Stimulated activated CD4-positive, alpha-beta T cell treated with anti-CD3 and anti-CD28 coated beads, Interleukin-4, amount 100 ng/mL, for 48 hours (primary cell): ENCODE results near the gene FAM53B.
A peak's percentile ranks its signal among the peaks of the same experiment; 100 is the strongest.

Experiments used
- DNase-seq, 2 donors: peaks; one replicate each; pipeline ENCODE4 v3.0.0-alpha.2; 2020; ENCODE audit warnings: low read depth in 2 of 2

Gene FAM53B

GRCh38 chr10:124728071-124728829 is 15.9 kb downstream of the FAM53B start:
- DNase-seq, result no peak

- no peak for DNase-seq
Measured at GRCh38 chr10:124727361-124727960, 16.7 kb downstream of the FAM53B start.

DNA sequence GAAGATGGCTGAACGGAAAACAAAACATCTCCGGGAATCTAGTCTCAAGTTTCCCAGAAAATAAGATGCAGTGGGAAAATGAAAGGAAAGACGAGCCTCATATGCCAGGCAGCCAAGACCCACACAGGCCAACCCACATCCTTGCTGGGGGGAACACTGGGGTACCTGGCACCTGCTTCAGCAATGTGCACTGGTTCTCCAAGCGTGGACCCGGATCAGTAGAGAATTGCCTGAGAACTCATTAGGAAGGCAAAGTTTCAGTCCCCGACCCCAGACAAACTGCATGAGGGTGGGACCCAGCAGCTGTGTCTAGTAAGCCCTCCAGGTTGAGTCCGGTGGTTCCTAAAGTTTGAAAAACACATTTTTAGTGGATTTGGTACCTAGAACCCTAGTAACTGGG is 18.4 kb downstream of the FAM53B start:
- no peak for DNase-seq

DNA sequence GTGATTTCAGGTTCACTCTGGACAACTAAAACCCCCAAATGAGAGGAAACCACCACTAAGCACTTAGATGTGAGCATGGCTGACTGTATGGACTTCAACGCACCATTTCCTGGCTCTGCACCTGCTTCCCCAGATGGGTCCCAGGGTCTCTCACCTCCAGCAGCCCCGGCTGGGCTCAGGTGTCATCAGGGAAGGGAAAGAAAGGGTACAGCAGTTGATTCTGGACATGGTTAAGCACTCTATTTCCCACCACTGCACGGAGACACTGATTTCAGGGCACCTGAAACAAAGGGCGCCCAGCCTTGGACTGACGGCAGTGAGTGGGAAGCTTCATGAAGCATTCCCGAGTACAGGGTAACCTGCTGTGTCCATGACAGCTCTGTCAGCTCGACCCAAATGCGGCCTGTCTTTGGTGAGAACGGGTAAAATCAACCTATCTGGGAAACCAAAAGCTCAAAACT is 19.0 kb downstream of the FAM53B start:
- DNase-seq, result no peak

DNA sequence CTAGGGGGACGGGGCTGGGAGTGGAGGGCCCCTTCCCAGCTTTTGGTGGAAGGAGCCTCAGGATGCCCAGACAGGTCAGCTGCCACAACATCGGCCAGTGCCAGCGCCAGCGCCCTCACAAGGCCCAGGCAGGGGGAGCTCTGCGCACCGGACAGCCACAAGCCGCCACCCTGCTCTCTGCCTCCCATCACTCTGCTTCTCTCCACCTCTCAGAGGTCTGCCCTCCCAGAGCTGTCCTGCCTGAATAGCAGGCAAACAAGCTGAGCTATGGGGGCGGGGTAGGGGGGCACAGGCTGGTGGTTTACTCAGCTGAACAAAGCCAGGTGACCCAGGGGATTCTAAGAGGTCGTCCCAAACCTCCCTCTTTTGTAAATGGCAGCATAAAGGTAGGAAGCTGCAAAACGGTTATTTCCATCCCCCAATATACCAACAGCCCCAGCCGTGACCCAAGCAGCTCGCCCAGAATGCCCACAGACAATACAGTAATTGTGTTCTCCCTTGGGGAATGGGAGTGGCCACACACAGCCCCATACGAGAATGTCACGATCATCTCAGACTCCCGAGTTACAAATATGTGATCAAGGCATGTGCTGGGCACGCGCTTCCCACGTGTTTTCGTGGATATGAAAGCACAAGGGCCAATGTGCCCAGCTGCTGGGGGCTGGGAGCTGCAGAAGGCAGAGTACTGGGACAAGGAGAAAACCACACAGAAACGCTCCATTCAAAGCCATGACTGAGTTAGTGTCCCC is 19.7 kb downstream of the FAM53B start:
- no peak for DNase-seq

DNA sequence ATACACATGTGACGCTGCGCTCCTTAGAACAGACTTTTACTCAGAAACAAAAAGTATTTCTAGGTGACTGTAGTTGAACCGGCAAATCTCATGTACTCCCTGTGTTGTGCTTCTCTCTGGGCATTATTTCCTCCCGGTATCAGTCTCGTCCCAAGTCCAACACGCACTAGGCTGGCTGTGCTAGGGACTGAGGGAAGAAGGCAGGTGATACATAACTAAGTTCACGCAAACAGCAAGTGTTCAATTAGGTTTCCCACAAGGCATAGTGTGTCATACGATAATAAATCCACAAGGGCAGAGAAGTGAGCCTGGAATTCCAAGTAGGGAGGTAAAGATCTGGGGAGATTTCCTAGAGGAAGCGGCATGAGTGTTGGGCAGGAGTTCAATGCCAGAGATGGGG is 20.4 kb downstream of the FAM53B start:
- DNase-seq, result no peak

GRCh38 chr10:124722798-124723783 is 21.1 kb downstream of the FAM53B start:
- DNase-seq, result peak; percentile 37 to 61

- no peak for DNase-seq
Measured at GRCh38 chr10:124721330-124722045, 22.7 kb downstream of the FAM53B start.

DNA sequence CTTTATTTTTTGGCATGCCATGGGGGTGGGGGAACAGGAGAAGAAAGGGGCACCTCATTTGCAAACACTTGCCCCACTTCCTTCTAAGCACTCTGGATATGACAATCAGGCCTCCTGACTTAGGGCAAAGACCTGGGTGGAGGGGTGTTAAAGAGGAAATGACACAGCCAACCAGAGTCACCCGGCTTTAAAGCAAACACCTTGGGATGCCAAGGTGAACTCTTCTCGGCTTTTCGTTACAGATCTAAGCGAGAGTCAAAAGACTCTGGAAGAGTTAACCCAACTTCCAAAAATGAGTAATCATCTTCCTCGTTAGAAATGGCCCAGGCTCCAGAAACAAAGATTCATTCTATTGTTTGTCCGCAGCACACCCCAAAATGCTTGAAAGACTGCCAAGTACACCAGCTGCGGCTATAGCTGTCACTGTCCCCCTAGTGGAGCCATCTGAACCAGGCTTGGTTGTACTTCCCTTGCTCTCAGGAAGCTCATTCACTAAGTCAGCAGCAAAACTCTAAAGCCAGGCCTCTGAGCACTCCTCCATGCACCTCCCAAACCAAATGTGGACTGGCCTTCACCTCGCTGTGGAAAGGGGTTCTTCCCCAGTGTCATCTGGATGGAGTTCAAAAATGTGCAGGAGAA is 24.8 kb downstream of the FAM53B start:
- DNase-seq, result peak; percentile 42 to 65

GRCh38 chr10:124717911-124718741 is 26.1 kb downstream of the FAM53B start:
- peak; percentile 59 to 71 for DNase-seq

- DNase-seq, result no peak
Measured at GRCh38 chr10:124717041-124717757, 27.0 kb downstream of the FAM53B start.

- no peak for DNase-seq
Measured at GRCh38 chr10:124716369-124716768, 27.8 kb downstream of the FAM53B start.

- DNase-seq, result no peak
Measured at GRCh38 chr10:124715439-124715838, 28.7 kb downstream of the FAM53B start.

GRCh38 chr10:124713679-124714255 is 30.4 kb downstream of the FAM53B start:
- DNase-seq, result no peak

GRCh38 chr10:124712704-124713407 is 31.3 kb downstream of the FAM53B start:
- DNase-seq, result no peak

DNA sequence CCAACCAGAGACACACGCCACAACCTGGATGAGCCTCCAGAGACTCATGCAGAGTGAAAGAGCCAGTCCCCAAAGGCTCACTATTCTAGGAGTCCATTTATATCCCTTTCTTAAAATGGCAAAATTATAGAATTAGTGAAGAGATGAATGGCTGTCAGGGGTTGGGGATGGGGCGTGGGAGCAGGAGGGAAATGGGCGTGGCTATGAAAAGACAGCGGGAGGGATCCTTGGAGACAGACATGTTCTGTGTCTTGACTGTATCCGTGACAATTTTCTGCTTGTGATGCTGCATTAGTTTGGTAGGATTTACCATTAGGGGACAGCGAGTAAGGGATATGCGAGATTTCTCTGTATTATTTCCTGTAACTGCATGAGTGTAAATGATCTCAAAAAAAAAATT is 33.0 kb downstream of the FAM53B start:
- DNase-seq, result no peak

DNA sequence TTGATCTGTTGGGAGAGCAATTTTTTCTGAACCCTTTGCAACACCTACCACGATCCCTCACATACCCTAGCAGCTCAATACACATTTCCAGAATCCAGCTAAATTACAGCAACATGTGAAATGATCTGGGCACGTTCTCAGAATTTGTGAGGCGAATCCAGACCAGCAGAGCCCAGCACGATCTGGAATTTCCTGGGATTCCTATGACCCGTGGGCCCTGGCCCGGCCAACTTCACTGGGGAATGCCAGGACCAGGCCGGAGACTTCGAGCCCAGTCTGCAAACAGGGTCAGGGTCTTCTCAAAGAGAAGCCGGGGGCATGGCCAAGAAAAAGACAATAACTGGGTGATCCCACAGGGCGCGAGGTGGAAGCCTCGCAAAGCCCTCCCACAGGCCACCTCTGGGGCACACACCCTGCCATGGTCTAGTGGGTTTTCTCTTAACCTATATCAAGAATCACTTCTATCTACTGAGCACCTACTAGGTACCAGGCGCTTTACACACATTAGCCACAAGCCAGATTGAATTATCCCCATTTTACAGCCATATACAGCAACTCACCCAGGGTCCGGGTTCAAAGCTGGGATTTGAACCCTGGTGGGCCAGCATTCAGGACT is 33.8 kb downstream of the FAM53B start:
- DNase-seq, result no peak
